Measurements from ENCODE around the gene LSM7. TPM values are rescaled to one million over a fixed set of nuclear protein-coding genes. Genes with fewer than 3 reads are reported as not detected.

Gene LSM7
- total and polyA plus RNA-seq, 9 of the 15 experiments (the other 6 are each of a cell fraction or from before 2014, with no cell fraction given) = 40.5 to 690 (median 265) TPM

GRCh38 chr19:2282062-2282861, 46.1 kb downstream of the LSM7 start, which contains the start of gene PEAK3 (continued):
- TF ChIP-seq E2F1 (CRISPR knock-in tag; IDR thresholded peaks at IDR 0.05) (no peak), ZNF408 (CRISPR knock-in tag; IDR thresholded peaks at IDR 0.05; ENCODE audit: low read depth) (no peak), MYC (IDR thresholded peaks at IDR 0.05; ENCODE audit: low read depth, low read length) (no peak), MYC (CRISPR knock-in tag; IDR thresholded peaks at IDR 0.05; ENCODE audit: borderline replicate concordance, low read depth) (no peak), ESRRB (CRISPR knock-in tag; IDR thresholded peaks at IDR 0.05; ENCODE audit: borderline replicate concordance) (no peak), THAP12 (CRISPR knock-in tag; IDR thresholded peaks at IDR 0.05) (no peak), NR0B1 (IDR thresholded peaks at IDR 0.05; ENCODE audit: partially characterized antibody) (no peak), TSHZ1 (CRISPR knock-in tag; IDR thresholded peaks at IDR 0.05) (no peak), PHB2 (IDR thresholded peaks at IDR 0.05; ENCODE audit: low read depth) (no peak), JUN (IDR thresholded peaks at IDR 0.05; ENCODE audit: borderline replicate concordance, low read depth, low read length) (no peak), JUN (CRISPR knock-in tag; IDR thresholded peaks at IDR 0.05; ENCODE audit: borderline replicate concordance) (no peak), ATF6 (CRISPR knock-in tag; IDR thresholded peaks at IDR 0.05) (no peak), TCFL5 (CRISPR knock-in tag; conservative IDR thresholded peaks at IDR 0.05) (no peak), CC2D1A (IDR thresholded peaks at IDR 0.05) (peak; percentile 22; the same call in 1 of the 2 replicates), ZNF561 (CRISPR knock-in tag; conservative IDR thresholded peaks at IDR 0.05) (no peak), BCOR (IDR thresholded peaks at IDR 0.05) (peak; percentile 7; the same call in 1 of the 2 replicates), CBX1 (IDR thresholded peaks at IDR 0.05; ENCODE audit: low read depth) (no peak)

Data from K562 (cell line).